Lower lobe of right lung (tissue), 2 donors: ENCODE results near the gene MSMO1. TPM values are rescaled to one million over a fixed set of nuclear protein-coding genes. Genes with fewer than 3 reads are reported as not detected.

Experiments used
- ATAC-seq, 2 donors: fragments of 200-7000 bp; cut with Tn5 transposase; one replicate each; pipeline ENCODE4 v1.9.1; 2020 to 2022; ENCODE audit warnings: mild to moderate bottlenecking in 2 of 2, moderate library complexity in 2 of 2
- DNase-seq: peaks from one replicate; pipeline ENCODE4 v3.0.0-alpha.2; 2020
- H3K27ac ChIP-seq: fragments of 200-600 bp; one replicate; pipeline ENCODE4 v1.8.0; 2022
- H3K27me3 ChIP-seq: fragments of 200-600 bp; one replicate; pipeline ENCODE4 v1.8.0; 2022; ENCODE audit warnings: low read depth
- H3K36me3 ChIP-seq: fragments of 200-600 bp; one replicate; pipeline ENCODE4 v1.8.0; 2022; ENCODE audit warnings: mild to moderate bottlenecking
- H3K4me1 ChIP-seq: fragments of 200-600 bp; one replicate; pipeline ENCODE4 v1.8.0; 2022
- H3K4me3 ChIP-seq: fragments of 200-600 bp; one replicate; pipeline ENCODE4 v1.8.0; 2022; ENCODE audit warnings: mild to moderate bottlenecking
- H3K9me3 ChIP-seq: fragments of 200-600 bp; one replicate; pipeline ENCODE4 v1.8.0; 2022
- CTCF ChIP-seq: fragments of 200-600 bp; IDR thresholded peaks from one replicate; pipeline ENCODE4 v1.8.0; 2022; ENCODE audit warnings: antibody characterized with exemption, mild to moderate bottlenecking
- intact Hi-C: fragments of 100-400 bp; cut with DNase I; formaldehyde crosslinking; loops from one replicate; pipeline ENCODE4 v1.11.0; 2022
- total RNA-seq: library from RNA; stranded (reverse); fragmentation: NEBNext Ultra II Directional; extraction: Animal tissue kit (Norgen Biotek cat#: 25700); gene quantifications from one replicate; pipeline ENCODE4 v1.2.1, GENCODE V29; 2021
- donor health status: DM: no; HTN: yes; CAD: no; lungs with severe emphysema.

The MSMO1 gene
- total RNA-seq, 1 donor from 2014 or later, result 138 TPM

GRCh38 chr4:165309456-165309855 is 18.0 kb upstream of the MSMO1 start:
- ATAC-seq (no peak), DNase-seq (no peak)
- Histone ChIP-seq H3K4me3 (no peak overlapping the region), H3K36me3 (peaks cover 21% of the 10 kb centered on the region), H3K4me1 (peaks cover 6% of the 10 kb centered on the region), H3K9me3 (no peaks in the 10 kb centered on the region), H3K27ac (no peak overlapping the region), H3K27me3 (no peaks in the 10 kb centered on the region)
- no peak for TF ChIP-seq CTCF
- intact Hi-C loops, result no loop called here

GRCh38 chr4:165312506-165312905 is 15.0 kb upstream of the MSMO1 start:
- intact Hi-C loops, result no loop called here
- no peak for ATAC-seq
- Histone ChIP-seq H3K27ac (no peak overlapping the region), H3K4me3 (no peak overlapping the region), H3K4me1 (peaks cover 6% of the 10 kb centered on the region), H3K36me3 (peaks cover 21% of the 10 kb centered on the region), H3K27me3 (no peaks in the 10 kb centered on the region), H3K9me3 (no peaks in the 10 kb centered on the region)
- DNase-seq, result no peak
- no peak for TF ChIP-seq CTCF

GRCh38 chr4:165319030-165319429 is 8.4 kb upstream of the MSMO1 start:
- no peak for ATAC-seq
- no peaks in the 10 kb centered on the region for H3K4me1 ChIP-seq
- intact Hi-C loops, result no loop called here
- H3K36me3 ChIP-seq, result no peaks in the 10 kb centered on the region
- H3K9me3 ChIP-seq, result no peaks in the 10 kb centered on the region
- no peak for TF ChIP-seq CTCF
- H3K4me3 ChIP-seq, result no peak overlapping the region
- DNase-seq, result no peak
- no peaks in the 10 kb centered on the region for H3K27me3 ChIP-seq
- H3K27ac ChIP-seq, result no peak overlapping the region

GRCh38 chr4:165319509-165319908 is 8.0 kb upstream of the MSMO1 start:
- DNase-seq (no peak), ATAC-seq (no peak)
- no peak overlapping the region for H3K4me3 ChIP-seq
- no peak for TF ChIP-seq CTCF
- no peak overlapping the region for H3K27ac ChIP-seq
- no peaks in the 10 kb centered on the region for H3K9me3 ChIP-seq
- H3K27me3 ChIP-seq, result no peaks in the 10 kb centered on the region
- intact Hi-C loops, result no loop called here
- no peaks in the 10 kb centered on the region for H3K36me3 ChIP-seq
- no peaks in the 10 kb centered on the region for H3K4me1 ChIP-seq

- DNase-seq (no peak), ATAC-seq (no peak)
- intact Hi-C loops, result no loop called here
- Histone ChIP-seq H3K36me3 (no peaks in the 10 kb centered on the region), H3K27me3 (no peaks in the 10 kb centered on the region), H3K4me1 (peaks cover 29% of the 10 kb centered on the region), H3K27ac (no peak overlapping the region), H3K9me3 (no peaks in the 10 kb centered on the region), H3K4me3 (no peak overlapping the region)
- no peak for TF ChIP-seq CTCF
Measured at GRCh38 chr4:165324236-165324917, 3.1 kb upstream of the MSMO1 start.
